Measurements from ENCODE around the gene KIRREL3. TPM values are rescaled to one million over a fixed set of nuclear protein-coding genes. Genes with fewer than 3 reads are reported as not detected.

The KIRREL3 gene
- total RNA-seq, 2 donors from 2014 or later = 0.61 to 0.64 TPM

- H3K4me3 ChIP-seq = no peak overlapping the region
- H3K36me3 ChIP-seq = no peaks in the 10 kb centered on the region
- H3K9me3 ChIP-seq = no peaks in the 10 kb centered on the region
- intact Hi-C loops (cut with DNase I) = loop anchor here (10.0 kb wide), 1 partner anchor 116 kb away; no protein-coding TSS in a partner anchor
- peak; percentile 82 for DNase-seq
- TF ChIP-seq CTCF (IDR thresholded peaks at IDR 0.05) = no peak
- H3K27me3 ChIP-seq = no peaks in the 10 kb centered on the region
- H3K4me1 ChIP-seq = peaks cover 14% of the 10 kb centered on the region
- H3K27ac ChIP-seq = peak overlapping the region; percentile 91
- H3K9ac ChIP-seq (ENCODE audit: low read depth in 2 of 2, low read length in 2 of 2) = peak overlapping the region in 1 of 2 donors; percentile 38
These were observed 569.8 kb downstream of the KIRREL3 start for GRCh38 chr11:126430581-126431335.

GRCh38 chr11:126426820-126427749 is 573.5 kb downstream of the KIRREL3 start:
- H3K27ac ChIP-seq = peak overlapping the region; percentile 39
- DNase-seq = no peak
- no peaks in the 10 kb centered on the region for H3K27me3 ChIP-seq
- H3K4me1 ChIP-seq = peaks cover 31% of the 10 kb centered on the region
- no peak overlapping the region for H3K9ac ChIP-seq (ENCODE audit: low read depth in 2 of 2, low read length in 2 of 2)
- no peaks in the 10 kb centered on the region for H3K36me3 ChIP-seq
- intact Hi-C loops (cut with DNase I) = no loop called here
- H3K4me3 ChIP-seq = no peak overlapping the region
- H3K9me3 ChIP-seq = no peaks in the 10 kb centered on the region
- TF ChIP-seq CTCF (IDR thresholded peaks at IDR 0.05) = no peak

- H3K4me3 ChIP-seq = no peak overlapping the region
- H3K9ac ChIP-seq (ENCODE audit: low read depth in 2 of 2, low read length in 2 of 2) = no peak overlapping the region
- no peaks in the 10 kb centered on the region for H3K36me3 ChIP-seq
- peaks cover 30% of the 10 kb centered on the region for H3K4me1 ChIP-seq
- intact Hi-C loops (cut with DNase I) = no loop called here
- TF ChIP-seq CTCF (IDR thresholded peaks at IDR 0.05) = no peak
- H3K27ac ChIP-seq = peak overlapping the region; percentile 39
- no peaks in the 10 kb centered on the region for H3K27me3 ChIP-seq
- H3K9me3 ChIP-seq = no peaks in the 10 kb centered on the region
- DNase-seq = peak; percentile 67
These were observed 574.5 kb downstream of the KIRREL3 start for GRCh38 chr11:126426106-126426505.

DNA sequence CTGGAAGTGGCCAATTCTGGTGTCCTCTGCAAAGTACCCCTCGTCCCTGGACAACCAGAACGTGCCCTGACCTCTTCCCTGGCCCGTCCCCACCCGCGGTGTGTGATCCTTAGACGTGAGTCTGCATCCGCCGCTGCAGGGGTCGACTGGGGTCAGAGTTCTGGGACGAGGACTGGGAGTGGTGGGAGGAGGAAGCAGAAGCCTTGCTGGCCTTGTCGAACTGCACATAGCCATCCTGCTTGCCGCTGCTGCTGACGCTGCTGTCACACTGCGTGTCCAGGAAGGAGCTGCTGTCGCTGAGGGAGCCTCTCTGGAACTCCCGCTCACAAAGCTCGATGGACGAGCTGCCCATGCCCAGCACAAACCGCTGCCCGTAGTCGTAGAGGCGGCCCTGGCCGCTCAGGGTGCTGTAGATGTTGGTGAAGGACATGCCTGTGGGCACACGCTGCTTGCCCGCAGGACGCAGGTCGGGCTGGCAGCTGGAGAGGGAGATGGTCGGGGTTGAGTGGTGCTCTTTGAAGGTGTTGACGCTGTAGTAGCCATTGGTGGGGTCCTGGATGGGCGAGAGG is 576.0 kb downstream of the KIRREL3 start:
- TF ChIP-seq CTCF (IDR thresholded peaks at IDR 0.05) = no peak
- Histone ChIP-seq H3K4me1 (peaks cover 31% of the 10 kb centered on the region), H3K9me3 (no peaks in the 10 kb centered on the region), H3K9ac (ENCODE audit: low read depth in 2 of 2, low read length in 2 of 2) (no peak overlapping the region), H3K27ac (peak overlapping the region; percentile 39), H3K4me3 (no peak overlapping the region), H3K36me3 (no peaks in the 10 kb centered on the region), H3K27me3 (no peaks in the 10 kb centered on the region)
- intact Hi-C loops (cut with DNase I) = no loop called here
- DNase-seq = no peak

GRCh38 chr11:126423743-126424142 is 576.8 kb downstream of the KIRREL3 start:
- DNase-seq = no peak
- TF ChIP-seq CTCF (IDR thresholded peaks at IDR 0.05) = no peak
- Histone ChIP-seq H3K27me3 (no peaks in the 10 kb centered on the region), H3K9me3 (no peaks in the 10 kb centered on the region), H3K4me1 (peaks cover 31% of the 10 kb centered on the region), H3K4me3 (no peak overlapping the region), H3K27ac (peak overlapping the region; percentile 86), H3K36me3 (no peaks in the 10 kb centered on the region), H3K9ac (ENCODE audit: low read depth in 2 of 2, low read length in 2 of 2) (peak overlapping the region in 1 of 2 donors; percentile 21)
- intact Hi-C loops (cut with DNase I) = no loop called here
